GM12878 (cell line): ENCODE measurements around the gene UVSSA. TPM values are rescaled to one million over a fixed set of nuclear protein-coding genes. Genes with fewer than 3 reads are reported as not detected.

Experiments used
- ATAC-seq: fragments of 200-7000 bp; cut with Tn5 transposase; 3 replicates; pipeline ENCODE4 v1.9.1; 2020; ENCODE audit warnings: mild to moderate bottlenecking, moderate library complexity
- BruUV-seq: library from RNA; stranded (reverse); fragments of 400-500 nt; replicated peaks from 2 replicates; lab custom pipeline; 2021; lab: Mats Ljungman, UMichigan
- CTCF ChIA-PET: fragments of 300-600 bp; sonication (Branson Sonifier 250); formaldehyde crosslinking; extraction: SDS; loops from one replicate; lab custom pipeline; 2021; ENCODE audit warnings: inconsistent platforms; lab: Yijun Ruan, JAX
- POLR2A ChIA-PET: fragments of 350-600 bp; formaldehyde crosslinking; extraction: SDS; loops from one replicate; lab custom pipeline; 2021; ENCODE audit warnings: inconsistent platforms; lab: Charles Lee
- RAD21 ChIA-PET: fragments of 300-600 bp; sonication (Branson Sonifier 250); formaldehyde crosslinking; loops from one replicate; lab custom pipeline; 2023; ENCODE audit warnings: antibody characterized with exemption; ENCODE audit not compliant: unreplicated experiment; lab: Charles Lee
- SMC1A ChIA-PET: fragments of 300-600 bp; sonication (Branson Sonifier 250); formaldehyde crosslinking; loops from one replicate; lab custom pipeline; 2023; ENCODE audit not compliant: unreplicated experiment, uncharacterized antibody; lab: Charles Lee
- DNase-seq: peaks from one replicate; pipeline ENCODE4 v3.0.0-alpha.2; 2011; ENCODE audit warnings: low read depth, low spot score
- FAIRE-seq: peaks from 3 replicates; lab custom pipeline; 2011; peaks lifted over from hg19 to GRCh38; lab: Jason Lieb, UNC
- H2AFZ ChIP-seq: 2 replicates; pipeline ENCODE4 v1.6.0; 2011; ENCODE audit warnings: low read depth, low read length, control low read depth; ENCODE audit not compliant: control insufficient read depth
- H3K27ac ChIP-seq: 2 replicates; pipeline ENCODE4 v1.5.1; 2011; ENCODE audit warnings: control low read depth; ENCODE audit not compliant: control insufficient read depth, insufficient read depth
- H3K27me3 ChIP-seq, 2 experiments: replicated peaks in 1 of 2; 2 replicates each; pipeline versions ENCODE4 v1.6.0 to v1.6.1; 2011; ENCODE audit warnings: low read length in 1 of 2; ENCODE audit not compliant: control insufficient read depth in 2 of 2, insufficient read depth in 2 of 2
- H3K36me3 ChIP-seq, 2 experiments: 2 replicates each; pipeline ENCODE4 v1.5.1; 2011; ENCODE audit warnings: low read length in 1 of 2; ENCODE audit not compliant: control insufficient read depth in 2 of 2, insufficient read depth in 2 of 2
- H3K4me1 ChIP-seq: 2 replicates; pipeline ENCODE4 v1.6.1; 2011; ENCODE audit warnings: mild to moderate bottlenecking, low read length, moderate library complexity, mixed read lengths; ENCODE audit not compliant: control insufficient read depth, insufficient read depth
- H3K4me2 ChIP-seq: 2 replicates; pipeline ENCODE4 v1.6.0; 2011; ENCODE audit warnings: control low read depth; ENCODE audit not compliant: control insufficient read depth, insufficient read depth
- H3K4me3 ChIP-seq: fragments of 200-600 bp; sonication (generic); 2 replicates; pipeline ENCODE4 v1.5.1; 2016
- H3K79me2 ChIP-seq: 2 replicates; pipeline ENCODE4 v1.6.0; 2011; ENCODE audit warnings: low read length; ENCODE audit not compliant: control insufficient read depth, insufficient read depth
- H3K9ac ChIP-seq: 2 replicates; pipeline ENCODE4 v1.8.0; 2011; ENCODE audit warnings: low read length, control low read depth, mixed read lengths; ENCODE audit not compliant: control insufficient read depth, insufficient read depth
- H3K9me3 ChIP-seq: replicated peaks from 3 replicates; pipeline ENCODE4 v1.5.1; 2011; ENCODE audit warnings: mild to moderate bottlenecking, low read length; ENCODE audit not compliant: control insufficient read depth, insufficient read depth
- H4K20me1 ChIP-seq: 2 replicates; pipeline ENCODE4 v1.6.0; 2011; ENCODE audit not compliant: control insufficient read depth, insufficient read depth
- CEBPB ChIP-seq, 2 experiments: fragments of 150-350 bp in 1 of 2; IDR thresholded peaks; 2 replicates each; pipeline ENCODE4 v1.6.1; 2012 to 2014; ENCODE audit warnings: low read depth in 2 of 2, low read length in 2 of 2, borderline replicate concordance in 1 of 2, inconsistent platforms in 1 of 2
- CHD4 ChIP-seq: fragments of 200-600 bp; sonication (generic); IDR thresholded peaks from 2 replicates; pipeline ENCODE4 v1.6.1; 2016; ENCODE audit warnings: mild to moderate bottlenecking
- E2F8 ChIP-seq: fragments of 450-650 bp; IDR thresholded peaks from 2 replicates; pipeline ENCODE4 v1.6.1; 2018; ENCODE audit warnings: mild to moderate bottlenecking, low read depth, moderate library complexity; ENCODE audit not compliant: partially characterized antibody
- ELK1 ChIP-seq: IDR thresholded peaks from 2 replicates; pipeline ENCODE4 v1.6.1; 2012; ENCODE audit warnings: low read depth, low read length, improper control_type of control experiment
- GATAD2B ChIP-seq: fragments of 450-650 bp; conservative IDR thresholded peaks from 2 replicates; pipeline ENCODE4 v1.6.1; 2017; ENCODE audit warnings: low read depth, mild to moderate bottlenecking, moderate library complexity
- IRF5 ChIP-seq: fragments of 450-650 bp; IDR thresholded peaks from 2 replicates; pipeline ENCODE4 v1.6.1; 2017; ENCODE audit warnings: borderline replicate concordance
- NFYB ChIP-seq: IDR thresholded peaks from 2 replicates; pipeline ENCODE4 v1.6.1; 2011; ENCODE audit warnings: low read depth, mild to moderate bottlenecking, low read length, improper control_type of control experiment, moderate library complexity; ENCODE audit not compliant: insufficient read depth
- PAX5 ChIP-seq: IDR thresholded peaks from 2 replicates; pipeline ENCODE4 v1.6.1; 2011; ENCODE audit warnings: low read depth, low read length, borderline replicate concordance
- POLR2AphosphoS5 ChIP-seq: IDR thresholded peaks from 2 replicates; pipeline ENCODE4 v1.6.1; 2011; ENCODE audit warnings: mild to moderate bottlenecking, low read length, inconsistent platforms
- ZNF687 ChIP-seq: fragments of 450-650 bp; IDR thresholded peaks from 2 replicates; pipeline ENCODE4 v1.6.1; 2017; ENCODE audit warnings: mild to moderate bottlenecking, moderate library complexity
- WGBS: methylation state at CpG from one replicate; pipeline ENCODE4 v1.1.6; 2016; ENCODE audit warnings: low lambda C conversion rate; ENCODE audit not compliant: insufficient replicate concordance, insufficient coverage; ENCODE audit errors: missing lambda C conversion rate; 5-methylcytosine and 5-hydroxymethylcytosine counted together
- in situ Hi-C: fragments of 300-500 bp; cut with MboI; formaldehyde crosslinking; loops from 9 replicates; pipeline ENCODE4 v1.14.3; 2018; ENCODE audit warnings: mixed read lengths
- intact Hi-C: fragments of 100-400 bp; cut with micrococcal nuclease; formaldehyde crosslinking; loops from one replicate; pipeline ENCODE4 v1.14.2; 2022; ENCODE audit not compliant: unreplicated experiment
- polyA plus RNA-seq, 11 experiments: library from polyadenylated mRNA; depleted of rRNA in 4 of 11; unstranded in 6 of 11; stranded (reverse) in 5 of 11; fragments of >200 nt; fragmentation: Nextera tagmentation in 4 of 11; fragmentation: Illumina TruSeq in 1 of 11; extraction: Ambion mirVana in 4 of 11; extraction: Trizol in 1 of 11; gene quantifications; 1 replicate in 1 of 11; 2 replicates in 10 of 11; pipeline versions ENCODE4 v1.2.1 to v1.2.3, GENCODE V29; 2011 to 2016; ENCODE audit warnings: inconsistent platforms in 2 of 11, missing spikeins in 2 of 11, low read depth in 1 of 11
- total RNA-seq, 4 experiments: library from RNA; depleted of rRNA in 3 of 4; stranded (reverse); fragments of >200 nt in 3 of 4; fragmentation: Illumina TruSeq in 1 of 4; extraction: Trizol in 1 of 4; gene quantifications; 2 replicates each; pipeline versions ENCODE4 v1.2.1 to v1.2.3, GENCODE V29; 2013 to 2021

UVSSA gene
- total and polyA plus RNA-seq, 10 of the 15 experiments (the other 5 are each of a cell fraction or from before 2014, with no cell fraction given) = 0.34 to 16.8 (median 3.6) TPM

- no TSS peak for BruUV-seq
- WGBS = 89% methylated on average over 1 of the region's 1 CpG
- DNase-seq = no peak
- intact Hi-C loops = no loop called here
- in situ Hi-C loops = no loop called here
- H3K9me3 ChIP-seq = no peaks in the 10 kb centered on the region; the same call in 2 of the 3 replicates
- FAIRE-seq = no peak
- H3K4me1 ChIP-seq = no peaks in the 10 kb centered on the region; the same call in 1 of the 2 replicates
- H3K4me2 ChIP-seq = no peak overlapping the region
- TF ChIP-seq CEBPB (IDR thresholded peaks at IDR 0.05; ENCODE audit: borderline replicate concordance in 1 of 2, low read depth in 2 of 2, low read length in 2 of 2) (no peak), ZNF687 (no peak), E2F8 (no peak), NFYB (no peak), PAX5 (no peak), ELK1 (no peak), CHD4 (no peak), POLR2AphosphoS5 (no peak), IRF5 (no peak), GATAD2B (no peak)
- RAD21 ChIA-PET = no interaction called here
- H4K20me1 ChIP-seq = no peaks in the 10 kb centered on the region
- H3K4me3 ChIP-seq = no peak overlapping the region
- no peak overlapping the region for H3K27ac ChIP-seq
- no peaks in the 10 kb centered on the region for H3K27me3 ChIP-seq
- CTCF ChIA-PET = no interaction called here
- H3K79me2 ChIP-seq = peaks cover 5% of the 10 kb centered on the region
- H2AFZ ChIP-seq = no peak overlapping the region
- POLR2A ChIA-PET = no interaction called here
- H3K36me3 ChIP-seq = peaks cover 19 to 21% of the 10 kb centered on the region in 2 experiments
- SMC1A ChIA-PET = no interaction called here
- no peak overlapping the region for H3K9ac ChIP-seq
- ATAC-seq = no peak
Measured at GRCh38 chr4:1342003-1342402, 5.0 kb upstream of the UVSSA start.
